NCI-H2029 (cell line): Measurements from ENCODE around the gene NCKIPSD.

Source experiments
- DNase-seq: peaks from one replicate; lab custom pipeline; 2025; lab: John Stamatoyannopoulos, UW

NCKIPSD gene

DNA sequence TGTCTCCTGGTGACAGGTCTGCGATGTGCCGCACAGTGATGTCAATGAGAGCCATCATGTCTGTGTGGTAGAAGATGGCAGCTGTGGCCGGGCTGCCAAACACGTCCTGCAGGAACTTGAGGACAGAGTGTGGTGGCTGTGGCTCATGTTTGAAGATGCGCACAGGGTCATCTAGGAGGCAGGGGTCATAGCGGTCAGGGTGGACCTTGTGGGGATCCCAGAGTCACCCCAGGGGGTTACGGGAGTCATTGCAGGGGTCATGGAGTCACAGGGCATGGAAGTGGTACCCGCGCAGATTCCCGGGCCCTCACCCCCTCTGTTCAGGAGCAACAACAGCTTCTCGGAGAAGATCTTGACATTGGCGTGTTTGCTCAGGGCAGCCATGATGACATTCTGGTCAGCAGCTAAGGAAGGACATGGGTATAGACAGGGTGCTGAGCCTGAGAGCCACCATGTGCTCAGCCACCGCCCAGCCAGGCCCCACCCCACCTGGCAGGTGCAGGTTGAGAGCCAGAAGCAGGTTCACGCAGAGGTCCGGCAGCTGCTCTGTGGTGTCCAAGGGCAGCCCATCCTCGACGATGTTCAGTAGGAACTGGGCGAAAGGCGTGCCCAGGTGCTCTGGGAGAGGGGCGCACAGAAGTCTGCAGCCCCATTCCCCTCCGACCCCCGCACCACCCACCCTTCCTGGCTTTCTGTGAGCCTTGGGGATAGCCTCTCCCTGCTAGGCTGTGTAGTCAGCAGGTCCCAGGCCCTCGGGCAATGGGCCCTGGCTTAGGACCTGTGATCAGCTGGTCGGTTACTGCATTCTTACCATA, 6.9 kb downstream of the NCKIPSD start:
- no peak for DNase-seq

DNA sequence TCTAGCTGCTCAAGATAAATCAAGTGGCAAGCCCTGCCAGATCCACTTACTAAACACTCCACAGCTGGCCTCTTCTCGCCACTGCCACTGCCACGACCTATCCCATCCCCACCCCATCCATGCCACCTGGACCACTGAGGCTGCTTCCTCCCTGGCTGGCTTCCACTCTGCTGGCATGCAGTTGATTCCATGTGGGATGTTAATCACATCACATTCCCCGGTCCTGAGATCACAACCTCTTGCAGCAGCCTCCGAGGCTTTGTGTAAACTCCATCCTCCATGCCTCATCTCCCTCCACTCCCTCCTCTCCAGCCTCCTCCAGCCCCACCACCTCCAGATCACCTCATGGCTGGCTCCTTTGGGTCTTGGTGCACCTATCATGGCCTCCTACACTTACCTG, 7.7 kb downstream of the NCKIPSD start:
- no peak for DNase-seq

DNA sequence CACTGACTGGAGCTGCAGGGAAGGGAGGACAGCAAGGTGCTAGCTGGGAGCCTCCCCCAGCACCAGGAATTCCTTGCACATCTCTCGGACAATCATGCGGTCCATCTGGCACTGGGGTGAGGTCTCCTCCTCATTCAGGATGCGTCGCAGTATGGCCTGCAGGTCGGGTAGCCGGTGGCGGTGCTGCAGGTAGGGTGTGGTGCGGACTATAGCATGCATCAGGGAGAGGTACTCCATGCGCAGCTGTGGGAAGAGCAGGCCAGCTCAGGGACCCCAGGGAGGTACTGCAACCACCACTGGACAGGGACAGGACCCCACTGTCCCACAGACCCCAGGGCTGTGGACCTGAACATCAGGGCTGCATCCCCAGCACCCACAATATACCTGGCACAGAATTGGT, 11.2 kb downstream of the NCKIPSD start:
- no peak for DNase-seq

DNA sequence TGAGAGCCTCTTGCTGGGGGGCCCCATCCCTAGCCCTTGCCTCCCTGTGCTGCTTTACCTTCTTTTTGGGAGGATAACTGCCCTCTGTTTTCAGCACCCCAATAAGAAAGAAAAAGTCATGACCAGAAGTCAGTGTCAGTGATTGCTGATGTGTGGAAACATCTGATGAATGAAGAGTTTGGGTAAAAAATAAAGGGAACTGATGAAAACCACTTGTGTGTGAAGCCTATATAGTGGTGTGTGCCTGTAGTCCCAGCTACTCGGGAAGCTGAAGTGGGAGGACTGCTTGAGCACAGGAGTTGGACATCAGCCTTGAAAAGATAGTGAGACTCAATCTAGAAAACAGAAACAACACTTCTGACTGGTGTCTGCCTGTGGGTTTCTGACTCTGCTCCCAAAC, 13.2 kb downstream of the NCKIPSD start:
- no peak for DNase-seq

DNA sequence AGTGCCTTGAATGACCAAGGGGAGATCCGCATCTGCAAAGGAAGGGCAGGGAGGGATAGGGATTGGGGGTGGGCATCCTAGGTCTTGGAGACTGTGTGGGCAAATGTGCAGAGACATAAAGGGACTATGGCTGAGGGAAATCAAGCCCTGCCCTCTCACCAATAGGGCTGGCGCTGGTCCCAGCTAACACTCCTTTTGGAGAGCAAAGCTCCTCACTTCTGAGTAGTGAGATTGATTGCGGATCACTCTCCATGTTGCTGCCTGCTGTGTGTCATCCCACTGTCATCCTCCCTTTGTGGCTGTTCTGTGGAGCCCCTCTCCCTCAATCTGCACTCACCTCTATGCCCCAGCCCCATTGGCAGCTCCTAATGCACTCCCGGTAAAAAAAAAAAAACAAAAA, 20.8 kb downstream of the NCKIPSD start:
- DNase-seq: peak; percentile 15

DNA sequence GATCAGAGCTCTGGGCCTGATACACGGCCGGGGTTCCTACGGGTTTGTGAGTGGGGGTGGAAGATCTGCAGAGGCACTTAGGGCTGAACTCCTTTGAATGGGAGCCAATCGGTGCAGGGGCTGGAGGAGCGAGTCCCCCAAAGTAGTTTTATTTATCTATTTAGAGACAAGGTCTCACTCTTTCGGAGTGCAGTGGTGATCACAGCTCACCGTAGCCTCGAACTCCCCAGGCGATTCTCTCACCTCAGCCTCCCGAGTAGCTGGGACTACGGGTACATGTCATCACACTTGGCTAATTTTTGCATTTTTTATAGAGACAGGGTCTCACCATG, 21.4 kb downstream of the NCKIPSD start:
- no peak for DNase-seq

DNA sequence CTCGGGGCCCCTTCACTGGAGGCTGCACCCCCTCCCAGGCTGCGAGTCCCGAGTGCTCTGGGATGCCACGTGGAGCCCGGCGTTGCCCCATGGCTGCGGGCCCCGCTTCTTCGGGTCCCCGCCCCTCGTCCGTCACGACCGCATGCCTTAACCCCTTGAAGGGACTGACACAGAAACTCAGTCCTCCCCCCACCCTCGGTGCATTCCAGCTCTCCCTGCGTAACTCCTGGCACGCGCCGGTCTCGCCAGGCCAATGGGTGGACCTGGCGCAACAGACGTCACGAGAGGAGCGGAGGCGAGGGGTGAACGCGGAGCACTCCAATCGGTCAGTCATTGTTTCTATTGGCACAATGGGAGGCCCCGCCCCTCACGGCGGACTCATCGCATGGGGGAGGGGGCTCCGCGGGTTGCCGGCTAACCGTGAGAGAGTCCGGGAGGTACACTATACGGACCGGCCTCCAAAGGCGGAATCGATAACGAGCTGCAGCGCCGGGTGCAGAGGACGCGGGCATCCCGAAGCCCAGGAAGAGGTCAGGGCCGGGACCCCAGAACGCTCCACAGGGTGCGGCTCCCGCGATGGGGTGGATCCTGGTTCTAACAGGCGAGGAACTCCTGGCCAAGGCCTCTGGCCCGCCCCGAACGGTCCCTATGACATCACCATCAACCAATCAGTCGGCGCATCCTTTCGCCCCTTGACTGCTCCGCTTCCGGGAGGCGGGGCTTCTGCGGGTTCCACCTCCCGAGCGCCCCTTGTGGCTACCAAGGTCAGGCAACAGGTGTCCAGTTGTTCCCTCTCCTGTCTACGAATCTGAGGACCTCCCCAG, 22.0 kb downstream of the NCKIPSD start:
- peak; percentile 97 for DNase-seq

DNA sequence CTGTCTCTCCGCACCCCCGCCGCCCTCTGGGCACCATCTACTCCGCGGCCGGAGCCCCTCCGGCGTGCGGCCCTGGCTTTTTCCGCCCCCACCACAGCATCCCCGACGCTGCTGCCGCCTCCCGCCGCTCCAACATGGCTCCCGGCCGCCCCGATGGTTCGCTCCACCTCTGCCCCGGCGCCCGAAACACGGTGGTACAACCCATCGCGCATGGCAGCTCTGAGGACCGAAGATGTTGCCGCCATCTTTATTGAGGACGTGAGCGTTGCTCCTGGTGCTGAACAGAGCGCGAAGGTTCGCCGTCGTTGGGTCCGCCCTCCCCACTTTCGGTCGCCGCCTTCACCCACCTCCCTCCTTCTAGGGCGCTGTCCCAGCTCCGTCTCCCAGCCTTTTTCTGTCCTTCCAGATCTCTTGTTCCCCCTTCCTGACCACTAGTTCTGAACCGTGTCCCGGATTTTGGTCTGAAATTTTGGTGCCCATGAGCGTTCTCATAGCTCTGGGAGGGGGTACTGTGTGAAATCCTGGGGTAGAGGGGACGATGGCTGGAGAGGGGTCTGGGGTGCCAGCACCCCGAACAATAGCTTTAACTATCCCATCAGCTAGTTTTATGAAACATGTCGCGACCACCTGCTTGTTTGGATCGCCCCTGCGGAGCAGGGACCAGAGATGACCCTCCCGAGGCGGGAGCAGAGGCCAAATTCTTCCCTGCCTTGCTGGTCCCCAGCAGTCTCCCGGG, 22.8 kb downstream of the NCKIPSD start, which contains the start of gene CELSR3:
CELSR3 (minus strand) TSS at position 134 of the 736 bp plus-strand sequence. CDS start 252 bp downstream, outside the sequence.
- peak; percentile 79 for DNase-seq

DNA sequence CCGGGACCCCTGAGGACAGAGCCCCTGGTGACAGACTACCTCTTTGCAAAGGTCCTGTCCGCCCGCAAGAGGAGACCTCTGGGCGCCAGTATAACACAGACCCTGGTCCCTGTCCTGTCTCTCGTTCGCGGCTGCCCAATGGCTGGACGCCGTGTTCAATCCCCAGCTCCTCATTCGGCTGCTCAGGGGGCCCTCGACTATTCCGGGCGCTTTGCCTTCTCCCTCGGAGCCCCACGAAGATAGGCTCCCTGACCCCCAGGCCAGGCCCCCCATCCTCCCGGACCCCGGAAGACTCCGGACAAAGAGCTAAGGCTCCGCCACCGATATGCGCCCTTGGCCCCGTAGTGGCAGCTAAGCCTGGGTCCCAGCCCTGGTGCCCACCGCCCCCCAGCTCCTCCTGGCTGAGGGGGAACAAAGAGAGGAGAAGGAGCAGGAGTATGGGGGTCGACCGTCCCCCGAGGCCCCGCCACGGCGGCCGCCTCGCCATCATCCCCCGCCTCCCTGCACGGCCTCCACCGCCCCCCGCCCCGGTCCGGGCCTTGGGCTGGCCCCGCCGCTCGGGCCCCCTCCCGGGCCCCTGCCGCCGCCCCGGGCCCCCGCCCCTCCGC, 23.5 kb downstream of the NCKIPSD start:
- no peak for DNase-seq

DNA sequence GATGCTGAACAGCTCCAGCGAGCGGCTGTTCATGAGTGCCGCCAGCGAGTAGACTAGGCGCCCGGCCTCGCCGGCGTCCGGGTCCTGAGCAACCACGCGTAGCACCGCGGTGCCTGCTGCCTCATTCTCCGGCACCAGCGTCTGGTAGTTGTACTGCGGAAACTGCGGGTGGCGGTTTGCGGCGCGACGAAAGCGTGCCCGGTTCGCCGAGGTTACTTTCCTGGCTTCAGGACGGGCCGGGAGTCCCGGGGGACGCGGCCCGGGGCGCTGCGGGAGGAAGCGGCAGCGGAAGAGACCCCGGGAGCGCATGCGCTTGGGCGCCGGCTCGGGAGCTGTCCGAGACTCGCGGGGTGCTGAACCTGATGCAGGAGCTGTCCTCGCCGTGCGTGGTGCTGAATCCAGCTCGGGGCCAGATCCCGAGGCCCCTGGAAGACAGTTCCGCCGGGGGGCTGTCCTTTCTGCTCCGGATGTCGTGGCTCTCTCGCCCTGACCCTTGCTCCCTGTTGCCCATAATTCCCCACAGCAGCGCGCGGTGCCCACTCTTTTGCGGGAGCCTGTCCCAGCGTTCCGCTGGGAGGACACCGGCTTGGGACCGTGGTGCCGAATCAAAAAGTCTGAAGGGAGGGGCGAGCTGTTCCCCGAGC, 24.1 kb downstream of the NCKIPSD start:
- no peak for DNase-seq

DNA sequence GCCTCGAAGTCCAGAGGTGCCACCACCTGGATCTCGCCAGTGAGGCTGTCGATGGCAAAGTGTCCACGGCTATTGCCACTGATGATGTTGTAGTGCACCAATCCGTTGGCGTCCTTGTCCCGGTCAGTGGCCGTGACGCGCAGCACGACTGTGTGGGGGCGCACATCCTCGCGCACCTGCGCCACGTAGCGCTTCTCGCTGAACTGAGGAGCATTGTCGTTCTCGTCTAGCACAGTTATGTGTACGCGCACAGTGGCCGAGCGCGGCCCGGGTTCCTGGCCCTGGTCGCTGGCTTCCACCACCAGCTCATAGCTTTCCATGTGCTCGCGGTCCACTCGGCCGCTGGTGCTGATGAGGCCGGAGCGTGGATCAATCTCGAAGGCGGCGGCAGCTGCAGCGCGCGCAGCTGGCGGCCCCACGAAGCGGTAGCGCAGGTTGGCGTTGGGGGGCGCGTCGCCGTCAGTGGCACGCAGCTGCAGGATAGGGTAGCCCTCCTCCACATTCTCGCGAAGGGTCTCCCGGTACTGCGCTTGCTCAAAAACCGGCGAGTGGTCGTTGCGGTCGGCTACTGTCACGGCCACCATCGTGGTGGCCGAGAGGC, 24.8 kb downstream of the NCKIPSD start:
- DNase-seq: no peak

DNA sequence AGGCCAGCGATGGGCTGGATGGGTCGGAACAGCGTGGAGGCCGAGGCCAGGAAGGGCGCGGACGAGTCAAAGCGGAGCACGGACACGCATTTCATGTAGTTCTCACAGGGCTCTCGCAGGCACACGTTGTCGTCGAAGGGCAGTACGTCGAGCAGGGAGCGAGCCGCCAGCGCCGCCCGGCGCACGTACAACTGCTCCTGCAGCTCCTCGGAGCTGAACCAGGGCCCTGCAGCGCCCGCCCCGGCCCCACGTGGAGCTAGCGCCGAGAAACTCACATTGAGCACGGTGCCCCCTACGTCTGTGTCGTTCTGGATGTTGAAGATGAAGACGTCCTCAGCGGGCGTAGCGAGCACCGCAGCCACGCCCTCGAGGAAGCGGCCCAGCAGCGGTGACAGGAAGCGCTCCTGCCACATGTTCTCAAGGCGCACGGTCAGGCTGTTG, 28.9 kb downstream of the NCKIPSD start:
- DNase-seq: no peak

DNA sequence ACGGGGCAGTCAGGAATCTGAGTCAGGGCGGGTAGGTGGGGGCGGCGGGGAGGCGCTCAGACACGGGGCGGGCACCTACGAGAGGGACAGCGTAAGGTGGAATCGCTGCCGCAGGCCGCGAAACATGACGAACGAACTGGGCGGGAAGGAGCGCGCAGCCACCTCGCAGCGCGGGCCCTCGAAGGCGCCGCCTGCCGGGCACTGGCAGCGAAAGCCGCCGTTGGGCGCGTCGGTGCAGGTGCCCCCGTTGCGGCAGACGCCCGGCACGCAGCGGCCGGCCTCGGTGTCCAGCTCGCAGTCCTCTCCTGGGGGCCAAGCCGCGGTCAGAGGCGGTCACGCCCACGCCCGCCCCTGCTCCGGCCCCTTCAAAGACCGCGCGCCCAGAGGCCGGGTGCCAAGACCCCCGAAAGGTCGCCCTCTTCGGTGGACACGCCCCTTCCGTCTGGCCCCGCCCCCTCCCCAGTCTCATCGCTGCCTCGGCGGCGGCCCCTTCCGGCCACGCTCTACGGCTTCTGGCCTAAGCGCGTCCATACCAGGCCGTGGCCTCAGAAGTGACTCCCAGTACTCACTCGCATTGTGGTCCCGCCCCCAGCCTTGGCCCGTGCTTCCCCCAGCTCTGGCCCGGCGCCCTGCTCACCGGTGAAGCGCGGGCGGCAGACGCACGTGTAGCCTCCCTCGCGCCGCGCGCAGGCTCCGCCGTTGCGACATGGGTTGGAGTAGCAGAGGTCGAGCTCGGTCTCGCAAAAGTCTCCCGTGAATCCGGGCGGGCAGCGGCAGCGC, 29.5 kb downstream of the NCKIPSD start:
- no peak for DNase-seq

DNA sequence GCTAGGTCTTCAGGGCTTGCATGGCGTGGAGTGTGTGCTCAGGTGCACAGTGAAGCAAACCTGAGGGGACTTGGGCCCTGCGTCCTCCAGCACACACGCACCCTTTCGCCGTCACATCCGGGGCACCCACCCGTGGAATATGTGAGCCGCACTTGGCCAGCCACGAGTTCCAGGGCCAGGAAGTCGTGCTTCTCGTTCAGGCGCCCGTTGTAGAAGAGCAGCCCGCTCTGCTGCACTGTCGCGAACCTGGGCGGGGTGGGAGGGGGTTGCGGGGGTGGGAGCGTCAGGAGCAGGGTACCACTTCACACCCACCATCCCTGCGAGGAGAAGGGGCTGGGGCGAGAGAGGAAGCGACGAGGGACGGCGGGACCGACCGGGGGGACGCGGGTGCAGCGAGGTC, 30.1 kb downstream of the NCKIPSD start:
- no peak for DNase-seq

DNA sequence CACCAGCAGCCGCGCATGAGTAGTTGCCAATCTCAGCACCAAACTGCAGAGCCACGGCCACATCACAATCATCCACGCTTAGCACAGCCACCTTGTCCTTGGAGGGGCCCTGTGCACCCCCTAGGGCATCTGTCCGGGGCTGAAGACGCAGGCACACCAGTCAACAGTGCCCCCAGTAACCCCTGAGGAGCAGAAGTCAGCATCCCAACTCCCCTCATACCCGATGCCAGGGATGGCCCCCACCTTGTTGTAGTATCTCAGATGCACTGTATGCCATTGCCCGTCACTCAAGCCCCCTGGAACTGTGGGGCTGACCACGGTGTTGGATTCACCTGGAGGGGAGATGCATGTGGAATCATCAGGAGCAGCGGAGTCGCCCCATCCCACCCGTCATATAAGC, 30.7 kb downstream of the NCKIPSD start:
- DNase-seq: no peak

DNA sequence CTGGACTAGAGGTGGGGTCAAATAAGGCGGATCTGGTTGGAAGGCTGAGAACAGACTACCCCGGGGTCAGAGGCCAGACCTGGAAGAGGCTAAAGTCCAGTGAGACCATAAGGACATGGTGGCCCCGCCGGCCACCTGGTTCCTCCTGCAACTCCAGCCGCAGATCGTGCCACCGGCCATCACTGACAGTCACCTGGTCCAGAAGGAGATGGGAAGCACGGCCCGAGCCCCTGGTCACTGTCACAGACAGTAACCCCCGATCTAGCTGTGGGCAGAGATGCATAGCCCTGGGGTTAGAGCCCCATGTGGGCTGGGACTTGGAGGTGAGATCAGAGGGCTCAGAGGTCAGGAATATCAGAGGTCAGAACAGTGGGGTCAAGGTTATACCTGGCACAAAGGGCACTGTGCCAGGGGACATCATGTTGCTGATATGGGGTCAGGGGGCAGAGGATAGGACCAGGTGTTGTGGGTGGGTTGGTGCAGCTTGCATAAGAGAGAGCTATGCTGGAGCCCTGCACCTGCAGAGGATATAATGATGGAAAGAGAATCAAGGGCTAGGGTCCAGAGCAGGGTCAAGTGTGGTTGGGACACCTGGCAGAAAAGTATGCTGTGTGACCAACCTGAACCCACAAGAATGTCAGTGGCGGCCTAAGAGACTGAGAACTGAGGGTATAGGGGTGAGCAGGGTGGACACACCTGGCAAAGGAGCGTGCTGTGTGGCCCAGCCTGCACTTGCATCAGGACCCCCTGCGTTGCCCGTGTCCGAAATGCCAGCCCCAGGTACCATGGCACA, 32.6 kb downstream of the NCKIPSD start:
- no peak for DNase-seq

DNA sequence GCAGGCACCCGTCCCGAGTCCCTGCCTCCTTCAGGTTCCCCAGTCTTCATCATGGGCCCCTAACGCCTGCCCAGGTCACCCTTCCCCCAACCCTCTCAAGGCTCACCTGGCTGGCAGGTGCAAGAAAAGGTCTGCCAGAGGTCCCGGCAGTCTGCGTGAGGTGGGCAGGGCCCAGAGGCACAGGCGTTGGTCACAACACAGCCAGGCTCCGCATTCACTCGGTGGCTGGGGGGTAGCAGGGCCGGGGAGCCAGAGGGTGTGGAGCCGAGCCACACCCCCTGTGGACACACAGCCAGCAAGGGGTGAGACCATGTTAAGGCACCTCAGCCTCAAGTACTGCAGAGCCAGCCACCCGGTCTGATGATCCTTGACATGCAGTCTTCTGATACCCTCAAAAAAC, 33.9 kb downstream of the NCKIPSD start:
- DNase-seq: no peak

DNA sequence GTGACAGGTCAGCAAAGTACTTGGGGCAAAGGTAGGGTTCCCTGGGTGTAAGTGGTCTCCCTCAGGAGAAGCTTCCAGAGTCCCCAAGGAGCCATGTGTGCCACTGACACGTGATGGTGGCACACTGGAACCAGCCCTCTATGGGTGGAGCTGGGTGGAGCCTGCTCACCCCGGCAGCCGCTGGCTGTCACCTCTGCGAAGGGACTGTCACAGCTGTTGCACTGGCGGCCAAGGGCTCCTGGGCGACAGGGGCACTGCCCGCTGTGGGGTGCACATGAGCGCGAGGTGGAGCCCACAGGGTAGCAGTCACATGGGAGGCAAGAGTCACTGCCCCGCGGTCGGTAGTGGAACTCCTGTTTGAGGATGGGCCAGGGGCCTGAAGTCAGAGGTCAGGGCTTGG, 35.0 kb downstream of the NCKIPSD start:
- no peak for DNase-seq

DNA sequence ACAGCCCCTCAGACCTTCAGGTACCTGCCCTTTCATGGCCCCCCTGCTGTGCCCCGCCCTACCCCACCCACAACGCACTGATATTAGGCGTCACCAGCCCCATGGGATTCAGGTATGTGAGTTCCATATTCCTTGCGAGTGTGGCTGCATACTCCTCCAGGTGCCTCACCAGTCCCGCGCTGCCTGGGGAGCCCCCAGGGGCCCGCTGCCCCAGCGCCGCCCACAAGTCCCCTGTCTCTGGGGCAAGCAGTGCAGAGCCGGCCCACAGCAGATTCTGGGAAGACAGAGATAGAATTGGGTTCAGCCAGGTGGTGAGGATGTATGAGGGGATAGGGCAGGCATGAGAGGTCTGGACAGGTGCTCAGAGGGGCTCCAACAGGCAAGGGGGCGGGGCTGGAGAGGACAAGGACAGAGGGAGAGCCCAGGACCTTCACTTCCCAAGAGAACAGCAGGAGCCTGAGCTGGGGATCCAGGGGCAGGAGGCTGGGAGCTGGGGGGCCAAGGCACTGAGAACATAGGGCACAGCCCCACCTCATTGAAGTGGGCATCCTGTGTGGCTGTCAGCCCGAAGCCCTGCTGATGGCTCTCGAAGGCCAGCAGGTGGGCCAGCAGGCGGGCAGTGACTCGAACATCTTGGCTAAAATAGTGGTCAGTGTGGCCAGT, 37.4 kb downstream of the NCKIPSD start:
- no peak for DNase-seq
